DND-41 (cell line): ENCODE results near the gene INPP4A.

Experiments
- EZH2 ChIP-seq: IDR thresholded peaks from 3 replicates; pipeline ENCODE4 v1.6.1; 2012; ENCODE audit warnings: borderline replicate concordance, low read depth, mild to moderate bottlenecking, moderate library complexity, low read length, inconsistent platforms; ENCODE audit not compliant: severe bottlenecking
- TF ChIP-seq, protein P1 (sequence below): IDR thresholded peaks from 2 replicates; pipeline ENCODE4 v1.5.1; 2012; ENCODE audit warnings: borderline replicate concordance, low read length, moderate library complexity, mild to moderate bottlenecking; ENCODE audit not compliant: poor library complexity, severe bottlenecking; ENCODE audit errors: extremely low read depth

DNA sequence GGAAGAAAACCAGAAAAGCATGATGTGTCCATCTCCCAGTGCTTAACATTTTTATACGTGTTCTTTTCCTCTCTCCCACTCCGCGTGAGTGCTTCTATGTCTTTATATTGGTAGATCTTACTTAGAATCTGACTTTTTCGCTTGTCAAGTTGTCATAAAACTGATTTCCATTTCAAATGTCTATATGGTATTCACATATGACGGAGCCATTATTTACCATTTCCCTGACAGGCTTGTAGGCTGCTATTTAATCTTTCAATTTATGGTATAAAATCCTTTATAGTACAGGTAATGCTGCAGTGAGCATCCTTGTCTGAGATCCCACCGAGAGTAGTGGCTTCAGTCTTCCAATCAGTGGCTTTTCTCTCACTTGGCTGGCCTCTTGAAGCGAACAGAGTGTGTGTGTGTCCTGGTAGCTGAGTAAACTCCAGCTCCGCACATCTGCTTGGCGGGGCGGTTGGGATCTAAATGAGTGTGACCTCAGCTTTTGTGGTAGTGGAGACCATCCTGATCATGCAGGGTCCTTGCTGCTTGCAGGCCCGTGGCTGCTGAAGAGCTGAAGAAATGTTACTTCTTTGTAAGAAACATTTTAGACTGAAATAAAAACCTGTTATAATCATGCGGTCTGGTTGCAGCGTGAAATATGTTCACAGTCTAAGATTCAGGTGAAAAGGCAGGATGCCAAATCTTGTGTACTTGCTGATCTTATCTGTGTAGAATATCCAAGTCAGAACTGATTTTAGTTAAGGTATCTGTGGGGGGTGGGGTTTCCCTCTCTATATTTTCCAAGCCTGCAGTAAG, 40.2 kb downstream of the INPP4A start:
- TF ChIP-seq, protein P1, sequence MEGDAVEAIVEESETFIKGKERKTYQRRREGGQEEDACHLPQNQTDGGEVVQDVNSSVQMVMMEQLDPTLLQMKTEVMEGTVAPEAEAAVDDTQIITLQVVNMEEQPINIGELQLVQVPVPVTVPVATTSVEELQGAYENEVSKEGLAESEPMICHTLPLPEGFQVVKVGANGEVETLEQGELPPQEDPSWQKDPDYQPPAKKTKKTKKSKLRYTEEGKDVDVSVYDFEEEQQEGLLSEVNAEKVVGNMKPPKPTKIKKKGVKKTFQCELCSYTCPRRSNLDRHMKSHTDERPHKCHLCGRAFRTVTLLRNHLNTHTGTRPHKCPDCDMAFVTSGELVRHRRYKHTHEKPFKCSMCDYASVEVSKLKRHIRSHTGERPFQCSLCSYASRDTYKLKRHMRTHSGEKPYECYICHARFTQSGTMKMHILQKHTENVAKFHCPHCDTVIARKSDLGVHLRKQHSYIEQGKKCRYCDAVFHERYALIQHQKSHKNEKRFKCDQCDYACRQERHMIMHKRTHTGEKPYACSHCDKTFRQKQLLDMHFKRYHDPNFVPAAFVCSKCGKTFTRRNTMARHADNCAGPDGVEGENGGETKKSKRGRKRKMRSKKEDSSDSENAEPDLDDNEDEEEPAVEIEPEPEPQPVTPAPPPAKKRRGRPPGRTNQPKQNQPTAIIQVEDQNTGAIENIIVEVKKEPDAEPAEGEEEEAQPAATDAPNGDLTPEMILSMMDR, result no peak
- no peak for TF ChIP-seq EZH2
